Kidney (tissue), 14 donors: Measurements from ENCODE around the gene SH3GL2. TPM values are rescaled to one million over a fixed set of nuclear protein-coding genes. Genes with fewer than 3 reads are reported as not detected.

Source experiments
- DNase-seq, 5 donors: peaks; one replicate each; pipeline ENCODE4 v3.0.0-alpha.2; 2013 to 2020
- FAIRE-seq: peaks from 2 replicates; lab custom pipeline; 2012; peaks lifted over from hg19 to GRCh38; lab: Jason Lieb, UNC
- H3K27ac ChIP-seq, 2 donors: one replicate each; pipeline ENCODE4 v1.7.0; 2013; ENCODE audit warnings: low read depth in 2 of 2, low read length in 2 of 2, inconsistent platforms in 1 of 2
- H3K27me3 ChIP-seq: one replicate; pipeline ENCODE4 v1.7.1; 2013; ENCODE audit warnings: low read length, inconsistent platforms; ENCODE audit not compliant: control insufficient read depth, insufficient read depth
- H3K36me3 ChIP-seq, 3 donors: one replicate each; pipeline versions ENCODE4 v1.7.0 to v1.7.1; 2013; ENCODE audit warnings: low read length in 3 of 3, control low read depth in 1 of 3, inconsistent platforms in 1 of 3; ENCODE audit not compliant: insufficient read depth in 3 of 3, control insufficient read depth in 2 of 3
- H3K4me1 ChIP-seq, 3 donors: one replicate each; pipeline versions ENCODE4 v1.7.0 to v1.7.1; 2013; ENCODE audit warnings: low read length in 3 of 3, inconsistent platforms in 1 of 3, low read depth in 1 of 3; ENCODE audit not compliant: control insufficient read depth in 2 of 3, insufficient read depth in 2 of 3
- H3K4me3 ChIP-seq, 3 donors: one replicate each; pipeline versions ENCODE4 v1.7.0 to v1.8.1; 2013; ENCODE audit warnings: low read length in 3 of 3, control low read depth in 1 of 3, inconsistent platforms in 1 of 3
- H3K9ac ChIP-seq, 3 donors: one replicate each; pipeline versions ENCODE4 v1.7.0 to v1.7.1; 2013; ENCODE audit warnings: low read length in 3 of 3, control low read depth in 1 of 3, inconsistent platforms in 1 of 3
- H3K9me3 ChIP-seq, 3 donors: one replicate each; pipeline versions ENCODE4 v1.7.0 to v1.7.1; 2013; ENCODE audit warnings: low read length in 3 of 3, control low read depth in 1 of 3, inconsistent platforms in 1 of 3; ENCODE audit not compliant: control insufficient read depth in 2 of 3, insufficient read depth in 1 of 3
- CTCF ChIP-seq: IDR thresholded peaks from 3 replicates; pipeline ENCODE4 v1.5.1; 2012; ENCODE audit warnings: mild to moderate bottlenecking, moderate library complexity, borderline replicate concordance; ENCODE audit not compliant: insufficient read depth; ENCODE audit errors: extremely low read depth
- intact Hi-C: fragments of 100-400 bp; cut with DNase I; formaldehyde crosslinking; loops from one replicate; pipeline ENCODE4 v1.11.1; 2022
- polyA plus RNA-seq: library from polyadenylated mRNA; stranded (reverse); fragments of 350-450 nt; fragmentation: Illumina TruSeq; extraction: RNeasy Lipid Tissue Mini Kit (QIAGEN cat#74804); gene quantifications from one replicate; pipeline ENCODE4 v1.2.3, GENCODE V29; 2014; ENCODE audit warnings: low read depth, low replicate concordance; ENCODE audit not compliant: insufficient read depth
- total RNA-seq: library from RNA; stranded (reverse); fragmentation: NEBNext Ultra II Directional; extraction: Animal tissue kit (Norgen Biotek cat#: 25700); gene quantifications from one replicate; pipeline ENCODE4 v1.2.1, GENCODE V29; 2021
- donor health status: control.
- donor health status: control.
- donor health status: control.
- donor health status: control.
- donor health status: control.
- donor health status: DM: yes; HTN: yes; CAD: no.
- donor health status: Normal renal cell carcinoma (clear cell type).

The SH3GL2 gene
- total and polyA plus RNA-seq, 2 donors from 2014 or later: 3.1 to 20.0 TPM

- TF ChIP-seq CTCF: no peak
- no peak overlapping the region for H3K4me3 ChIP-seq
- DNase-seq: no peak
- no peaks in the 10 kb centered on the region for H3K27me3 ChIP-seq
- no peak overlapping the region for H3K9ac ChIP-seq
- FAIRE-seq: no peak
- intact Hi-C loops: no loop called here
- no peak overlapping the region for H3K27ac ChIP-seq
- peaks cover 0 to 7% (median 0%) of the 10 kb centered on the region in 3 donors for H3K4me1 ChIP-seq
- no peaks in the 10 kb centered on the region for H3K36me3 ChIP-seq
- no peaks in the 10 kb centered on the region for H3K9me3 ChIP-seq
Measured at GRCh38 chr9:17695482-17695881, 116.6 kb downstream of the SH3GL2 start.

GRCh38 chr9:17699615-17700330, 120.9 kb downstream of the SH3GL2 start:
- FAIRE-seq: no peak
- intact Hi-C loops: no loop called here
- H3K4me3 ChIP-seq: no peak overlapping the region

GRCh38 chr9:17706347-17706746, 127.5 kb downstream of the SH3GL2 start:
- H3K27ac ChIP-seq: no peak overlapping the region
- no peak overlapping the region for H3K9ac ChIP-seq
- no peak for TF ChIP-seq CTCF
- FAIRE-seq (no peak), DNase-seq (no peak)
- H3K27me3 ChIP-seq: no peaks in the 10 kb centered on the region
- intact Hi-C loops: no loop called here
- H3K4me3 ChIP-seq: no peak overlapping the region
- no peaks in the 10 kb centered on the region for H3K9me3 ChIP-seq
- H3K36me3 ChIP-seq: no peaks in the 10 kb centered on the region
- H3K4me1 ChIP-seq: no peaks in the 10 kb centered on the region

More at GRCh38 chr9:17699615-17700330, 120.9 kb downstream of the SH3GL2 start:
- Histone ChIP-seq H3K9me3 (no peaks in the 10 kb centered on the region), H3K4me1 (peaks cover 0 to 7% (median 0%) of the 10 kb centered on the region in 3 donors), H3K9ac (no peak overlapping the region), H3K36me3 (no peaks in the 10 kb centered on the region), H3K27ac (no peak overlapping the region), H3K27me3 (no peaks in the 10 kb centered on the region)
- no peak for TF ChIP-seq CTCF
- no peak for DNase-seq
